ENCODE results near the gene BSDC1.

Gene BSDC1

DNA sequence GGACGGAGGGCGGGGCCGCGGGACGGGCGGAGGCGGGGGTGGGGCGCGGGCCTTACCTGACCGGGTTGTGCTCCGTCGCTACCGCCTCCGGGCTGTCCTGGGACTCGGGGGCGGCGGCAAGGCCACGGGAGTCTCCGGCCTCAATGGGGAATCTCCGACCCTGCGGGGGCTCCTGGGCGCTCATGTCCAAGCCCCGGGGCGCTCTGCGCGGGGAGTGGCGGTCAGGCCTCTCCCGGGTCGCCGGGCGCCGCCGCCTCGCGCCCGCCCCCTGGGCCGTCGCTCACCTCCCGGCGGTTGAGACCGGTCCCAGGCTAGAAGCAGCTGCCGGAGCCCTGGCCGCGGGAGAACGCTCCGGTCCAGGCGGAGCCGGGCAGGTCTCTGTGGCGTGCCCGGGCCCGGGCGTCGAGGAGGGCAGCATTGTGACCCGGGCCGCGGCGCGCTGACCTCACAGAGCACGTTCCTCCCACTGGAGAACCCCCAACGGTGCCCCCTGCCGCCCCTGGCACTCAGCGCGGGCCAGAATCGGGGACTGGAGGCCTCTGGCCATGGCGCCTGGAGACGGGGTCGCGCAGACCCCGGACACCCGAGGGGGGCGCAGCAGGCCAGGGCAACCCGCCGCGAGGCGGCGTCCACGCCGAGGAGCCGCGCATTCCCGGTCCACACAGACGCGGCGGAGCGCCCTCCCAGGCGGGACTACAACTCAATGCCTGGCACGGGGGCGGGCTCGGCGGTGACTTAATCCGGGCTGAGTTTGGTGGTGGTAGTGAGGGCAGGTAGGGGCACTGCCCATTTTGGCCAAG, 32.4 kb downstream of the BSDC1 start:
- H2AFZ ChIP-seq (ENCODE audit: low read length), result no peak overlapping the region

DNA sequence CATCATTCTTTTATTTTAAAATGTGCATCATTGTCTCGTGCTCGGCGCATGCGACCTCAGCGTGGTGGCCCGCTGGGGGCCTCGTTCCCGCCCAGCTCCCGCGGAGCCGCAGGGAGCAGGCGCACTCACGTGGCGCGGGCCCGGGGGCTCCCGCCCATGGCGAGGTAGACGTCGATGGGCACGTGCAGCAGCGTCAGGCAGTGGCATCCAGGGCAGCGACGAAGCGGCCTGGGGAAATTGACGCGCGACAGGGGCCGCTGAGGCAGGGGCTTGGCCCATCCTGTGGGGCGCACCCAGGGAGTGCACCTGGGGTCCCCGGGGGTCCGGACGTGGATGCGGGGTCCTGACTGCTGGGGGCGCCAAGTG, 33.0 kb downstream of the BSDC1 start:
- TF ChIP-seq EZH2phosphoT487 (IDR thresholded peaks at IDR 0.05; ENCODE audit: borderline replicate concordance), result no peak
- TF ChIP-seq, protein P1, sequence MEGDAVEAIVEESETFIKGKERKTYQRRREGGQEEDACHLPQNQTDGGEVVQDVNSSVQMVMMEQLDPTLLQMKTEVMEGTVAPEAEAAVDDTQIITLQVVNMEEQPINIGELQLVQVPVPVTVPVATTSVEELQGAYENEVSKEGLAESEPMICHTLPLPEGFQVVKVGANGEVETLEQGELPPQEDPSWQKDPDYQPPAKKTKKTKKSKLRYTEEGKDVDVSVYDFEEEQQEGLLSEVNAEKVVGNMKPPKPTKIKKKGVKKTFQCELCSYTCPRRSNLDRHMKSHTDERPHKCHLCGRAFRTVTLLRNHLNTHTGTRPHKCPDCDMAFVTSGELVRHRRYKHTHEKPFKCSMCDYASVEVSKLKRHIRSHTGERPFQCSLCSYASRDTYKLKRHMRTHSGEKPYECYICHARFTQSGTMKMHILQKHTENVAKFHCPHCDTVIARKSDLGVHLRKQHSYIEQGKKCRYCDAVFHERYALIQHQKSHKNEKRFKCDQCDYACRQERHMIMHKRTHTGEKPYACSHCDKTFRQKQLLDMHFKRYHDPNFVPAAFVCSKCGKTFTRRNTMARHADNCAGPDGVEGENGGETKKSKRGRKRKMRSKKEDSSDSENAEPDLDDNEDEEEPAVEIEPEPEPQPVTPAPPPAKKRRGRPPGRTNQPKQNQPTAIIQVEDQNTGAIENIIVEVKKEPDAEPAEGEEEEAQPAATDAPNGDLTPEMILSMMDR (conservative IDR thresholded peaks at IDR 0.05; ENCODE audit: low read length), result no peak
- H3K4me3 ChIP-seq (ENCODE audit: low read length, poor library complexity, severe bottlenecking), result no peak overlapping the region
- H2AFZ ChIP-seq (ENCODE audit: low read length), result no peak overlapping the region
- H4K20me1 ChIP-seq (ENCODE audit: insufficient read depth, low read length, poor library complexity, severe bottlenecking), result no peaks in the 10 kb centered on the region
- H3K4me2 ChIP-seq (ENCODE audit: low read depth, low read length, poor library complexity, severe bottlenecking), result no peak overlapping the region
- no peaks in the 10 kb centered on the region for H3K27me3 ChIP-seq (ENCODE audit: insufficient read depth, low read length, poor library complexity, severe bottlenecking)
- H3K9ac ChIP-seq (ENCODE audit: low read depth, low read length, poor library complexity, severe bottlenecking), result no peak overlapping the region
- no peaks in the 10 kb centered on the region for H3K79me2 ChIP-seq (ENCODE audit: insufficient read depth, low read length)
- H3K4me1 ChIP-seq (ENCODE audit: insufficient read depth, low read length, poor library complexity, severe bottlenecking), result peaks cover 8% of the 10 kb centered on the region
- H3K9me3 ChIP-seq (ENCODE audit: insufficient read depth, low read depth, low read length), result no peaks in the 10 kb centered on the region
- no peaks in the 10 kb centered on the region for H3F3A ChIP-seq (ENCODE audit: low read depth)
- H3K36me3 ChIP-seq (ENCODE audit: insufficient read depth, low read length), result no peaks in the 10 kb centered on the region; the same call in 1 of the 2 replicates
- H3K9me2 ChIP-seq (replicated peaks; ENCODE audit: low read depth, low read length), result no peaks in the 10 kb centered on the region

More for the DNA sequence above, 32.4 kb downstream of the BSDC1 start:
- TF ChIP-seq, protein P1 (conservative IDR thresholded peaks at IDR 0.05; ENCODE audit: low read length), result no peak
- TF ChIP-seq EZH2phosphoT487 (IDR thresholded peaks at IDR 0.05; ENCODE audit: borderline replicate concordance), result no peak
- H3K9me3 ChIP-seq (ENCODE audit: insufficient read depth, low read depth, low read length), result no peaks in the 10 kb centered on the region
- no peaks in the 10 kb centered on the region for H3F3A ChIP-seq (ENCODE audit: low read depth)
- H3K4me1 ChIP-seq (ENCODE audit: insufficient read depth, low read length, poor library complexity, severe bottlenecking), result peaks cover 8% of the 10 kb centered on the region
- no peak overlapping the region for H3K9ac ChIP-seq (ENCODE audit: low read depth, low read length, poor library complexity, severe bottlenecking)
- H3K9me2 ChIP-seq (replicated peaks; ENCODE audit: low read depth, low read length), result no peaks in the 10 kb centered on the region
- no peaks in the 10 kb centered on the region for H4K20me1 ChIP-seq (ENCODE audit: insufficient read depth, low read length, poor library complexity, severe bottlenecking)
- H3K36me3 ChIP-seq (ENCODE audit: insufficient read depth, low read length), result peaks cover 4% of the 10 kb centered on the region; the same call in 1 of the 2 replicates
- no peaks in the 10 kb centered on the region for H3K79me2 ChIP-seq (ENCODE audit: insufficient read depth, low read length)
- no peaks in the 10 kb centered on the region for H3K27me3 ChIP-seq (ENCODE audit: insufficient read depth, low read length, poor library complexity, severe bottlenecking)
- no peak overlapping the region for H3K4me3 ChIP-seq (ENCODE audit: low read length, poor library complexity, severe bottlenecking)
- no peak overlapping the region for H3K4me2 ChIP-seq (ENCODE audit: low read depth, low read length, poor library complexity, severe bottlenecking)

DNA sequence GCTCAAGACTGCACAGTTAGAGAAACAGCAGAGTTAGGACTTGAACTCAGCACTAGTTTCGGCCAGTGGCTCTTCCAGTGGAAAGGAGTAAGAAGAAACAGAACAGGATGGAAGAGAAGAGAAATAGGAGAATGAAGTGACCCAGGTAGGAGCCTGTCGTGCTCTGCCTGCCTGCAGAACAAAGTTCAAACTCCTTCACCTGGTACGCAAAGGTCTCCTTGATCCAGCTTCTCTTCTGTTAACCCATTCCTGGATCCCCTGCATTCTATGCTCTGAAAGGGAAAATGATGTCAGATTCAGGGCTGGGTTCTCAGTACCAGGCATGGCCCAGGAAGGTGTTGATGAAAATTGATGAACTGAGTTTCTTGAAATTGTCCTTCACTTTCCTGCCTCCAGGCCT, 35.8 kb downstream of the BSDC1 start:
- H3K4me3 ChIP-seq (ENCODE audit: low read length, poor library complexity, severe bottlenecking), result no peak overlapping the region
- no peaks in the 10 kb centered on the region for H3K79me2 ChIP-seq (ENCODE audit: insufficient read depth, low read length)
- no peaks in the 10 kb centered on the region for H3F3A ChIP-seq (ENCODE audit: low read depth)
- no peak overlapping the region for H2AFZ ChIP-seq (ENCODE audit: low read length)
- H3K9me3 ChIP-seq (ENCODE audit: insufficient read depth, low read depth, low read length), result no peaks in the 10 kb centered on the region
- H3K4me1 ChIP-seq (ENCODE audit: insufficient read depth, low read length, poor library complexity, severe bottlenecking), result peaks cover 14% of the 10 kb centered on the region
- H3K27me3 ChIP-seq (ENCODE audit: insufficient read depth, low read length, poor library complexity, severe bottlenecking), result no peaks in the 10 kb centered on the region
- no peaks in the 10 kb centered on the region for H3K9me2 ChIP-seq (replicated peaks; ENCODE audit: low read depth, low read length)
- no peaks in the 10 kb centered on the region for H4K20me1 ChIP-seq (ENCODE audit: insufficient read depth, low read length, poor library complexity, severe bottlenecking)
- H3K36me3 ChIP-seq (ENCODE audit: insufficient read depth, low read length), result no peaks in the 10 kb centered on the region; the same call in 1 of the 2 replicates
- TF ChIP-seq EZH2phosphoT487 (IDR thresholded peaks at IDR 0.05; ENCODE audit: borderline replicate concordance), result no peak
- TF ChIP-seq, protein P1 (conservative IDR thresholded peaks at IDR 0.05; ENCODE audit: low read length), result no peak
- no peak overlapping the region for H3K4me2 ChIP-seq (ENCODE audit: low read depth, low read length, poor library complexity, severe bottlenecking)
- no peak overlapping the region for H3K9ac ChIP-seq (ENCODE audit: low read depth, low read length, poor library complexity, severe bottlenecking)

Measured in Loucy (cell line).